ENCODE measurements around the gene ZNF799.
"Not testable (repeated sequence)": the region's sequence is repeated elsewhere in the genome, so short reads cannot be mapped to it uniquely, and the experiment has no call there.

The ZNF799 gene

DNA sequence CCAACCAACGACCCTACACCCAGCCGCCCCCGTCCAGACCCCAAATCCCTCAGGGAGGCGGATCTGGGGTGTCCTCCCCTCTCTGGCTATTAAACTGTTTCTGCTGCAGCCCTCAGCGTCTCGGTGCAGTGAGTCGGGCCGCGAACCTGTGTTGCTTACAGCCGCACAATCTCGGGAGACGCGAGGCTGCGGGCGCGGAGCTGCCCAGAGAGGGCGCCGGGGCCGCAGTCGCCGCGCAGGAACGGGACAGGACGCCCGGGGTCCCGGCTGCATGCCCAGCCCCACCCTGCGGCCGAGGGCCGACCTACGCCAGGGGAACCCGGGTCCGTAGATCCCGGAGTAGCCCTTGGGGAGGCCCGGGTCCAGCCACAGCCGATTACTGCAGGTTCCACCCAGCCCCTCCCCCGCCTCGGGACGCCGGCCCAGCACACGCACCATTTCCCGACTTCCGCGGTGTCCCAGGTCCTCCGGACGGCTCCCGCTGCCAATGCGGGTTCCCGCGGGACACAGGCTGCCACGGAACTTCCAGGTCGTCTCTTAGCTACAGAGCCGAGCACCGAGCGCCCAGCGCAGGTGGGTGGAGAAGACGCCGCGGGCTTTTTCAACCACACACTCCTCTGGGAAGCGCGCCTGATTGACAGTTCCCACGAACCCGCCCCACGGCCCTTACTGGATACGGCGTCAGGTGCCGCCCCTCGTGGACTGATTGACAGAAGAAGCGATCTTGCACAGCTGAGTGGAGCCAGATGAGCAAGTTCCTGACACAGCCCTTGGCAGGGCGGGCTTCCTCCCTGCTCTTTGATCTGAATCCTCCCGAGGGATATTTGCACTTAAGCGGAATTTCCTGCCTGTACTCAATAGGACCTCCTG is at the start of gene ZNF799:
ZNF799 (minus strand) TSS at position 639 of the 870 bp plus-strand sequence; CDS start at position 438, 201 bp downstream.
- peak; percentile 95 for DNase-seq (ENCODE audit: low spot score)

DNA sequence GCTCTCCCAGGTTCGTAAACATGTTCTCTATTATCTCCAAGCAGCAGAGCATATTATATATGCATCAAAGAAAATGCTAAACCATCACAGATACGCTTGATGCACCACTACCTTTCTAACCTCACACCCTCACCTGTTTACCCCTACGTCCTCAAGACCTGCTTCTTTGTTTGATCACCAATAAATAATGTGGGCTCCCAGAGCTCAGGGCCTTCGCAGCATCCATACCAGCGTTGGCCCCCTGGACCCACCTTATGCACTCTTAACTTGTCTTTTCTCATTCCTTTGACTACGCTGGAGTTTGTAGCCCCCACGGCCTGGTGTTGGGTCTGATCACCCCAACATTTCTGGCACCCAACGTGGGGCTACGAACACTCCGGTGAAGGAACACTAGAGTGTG is 49.8 kb upstream of the ZNF799 start:
- no peak for DNase-seq (ENCODE audit: low spot score)

DNA sequence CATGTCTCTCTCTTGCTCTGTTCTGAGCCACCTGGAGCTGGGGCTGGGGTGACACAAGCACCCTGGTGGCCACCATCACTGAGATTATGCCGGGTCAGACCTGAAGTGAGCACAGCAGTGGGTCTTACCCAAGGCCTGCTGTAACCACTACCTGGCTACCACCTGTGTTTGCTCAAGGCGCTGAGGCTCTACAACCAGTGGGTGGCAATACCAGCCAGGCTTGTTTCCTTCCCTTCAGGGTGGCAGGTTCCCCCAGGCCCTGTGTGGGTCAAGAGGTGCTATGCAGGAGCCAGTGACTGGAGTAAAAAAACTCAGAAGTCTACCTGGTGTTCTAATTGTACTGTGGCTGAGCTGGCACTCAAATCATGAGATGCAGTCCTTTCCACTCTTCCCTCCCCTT is 47.7 kb upstream of the ZNF799 start:
- DNase-seq (ENCODE audit: low spot score): no peak

DNA sequence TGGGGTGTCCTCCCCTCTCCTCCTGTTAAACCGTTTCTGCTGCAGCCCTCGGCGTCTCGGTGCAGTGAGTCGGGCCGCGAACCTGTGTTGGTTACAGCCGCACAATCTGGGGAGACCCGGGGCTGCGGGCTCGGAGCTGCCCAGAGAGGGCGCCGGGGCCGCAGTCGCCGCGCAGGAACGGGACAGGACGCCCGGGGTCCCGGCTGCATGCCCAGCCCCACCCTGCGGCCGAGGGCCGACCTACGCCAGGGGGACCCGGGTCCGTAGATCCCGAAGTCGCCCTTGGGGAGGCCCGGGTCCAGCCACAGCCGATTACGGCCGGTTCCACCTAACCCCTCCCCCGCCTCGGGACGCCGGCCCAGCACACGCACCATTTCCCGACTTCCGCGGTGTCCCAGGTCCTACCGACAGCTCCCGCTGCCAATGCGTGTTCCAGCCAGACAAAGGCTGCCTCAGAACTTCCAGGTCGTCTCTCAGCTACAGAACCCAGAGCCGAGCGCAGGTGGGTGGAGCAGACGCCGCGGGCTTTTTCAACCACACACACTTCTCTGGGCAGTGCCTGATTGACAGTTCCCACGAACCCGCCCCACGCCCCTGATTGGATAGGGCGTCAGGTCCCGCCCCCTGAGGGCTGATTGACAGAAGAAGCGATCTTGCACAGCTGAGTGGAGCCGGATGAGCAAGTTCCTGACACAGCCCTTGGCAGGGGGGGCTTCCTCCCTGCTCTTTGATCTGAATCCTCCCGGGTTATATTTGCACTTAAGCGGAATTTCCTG is 39.7 kb upstream of the ZNF799 start, which contains the start of gene ZNF443:
ZNF443 (minus strand) TSS at position 481 of the 776 bp plus-strand sequence; CDS start at position 374, 107 bp downstream.
- peak; percentile 98 for DNase-seq (ENCODE audit: low spot score)

DNA sequence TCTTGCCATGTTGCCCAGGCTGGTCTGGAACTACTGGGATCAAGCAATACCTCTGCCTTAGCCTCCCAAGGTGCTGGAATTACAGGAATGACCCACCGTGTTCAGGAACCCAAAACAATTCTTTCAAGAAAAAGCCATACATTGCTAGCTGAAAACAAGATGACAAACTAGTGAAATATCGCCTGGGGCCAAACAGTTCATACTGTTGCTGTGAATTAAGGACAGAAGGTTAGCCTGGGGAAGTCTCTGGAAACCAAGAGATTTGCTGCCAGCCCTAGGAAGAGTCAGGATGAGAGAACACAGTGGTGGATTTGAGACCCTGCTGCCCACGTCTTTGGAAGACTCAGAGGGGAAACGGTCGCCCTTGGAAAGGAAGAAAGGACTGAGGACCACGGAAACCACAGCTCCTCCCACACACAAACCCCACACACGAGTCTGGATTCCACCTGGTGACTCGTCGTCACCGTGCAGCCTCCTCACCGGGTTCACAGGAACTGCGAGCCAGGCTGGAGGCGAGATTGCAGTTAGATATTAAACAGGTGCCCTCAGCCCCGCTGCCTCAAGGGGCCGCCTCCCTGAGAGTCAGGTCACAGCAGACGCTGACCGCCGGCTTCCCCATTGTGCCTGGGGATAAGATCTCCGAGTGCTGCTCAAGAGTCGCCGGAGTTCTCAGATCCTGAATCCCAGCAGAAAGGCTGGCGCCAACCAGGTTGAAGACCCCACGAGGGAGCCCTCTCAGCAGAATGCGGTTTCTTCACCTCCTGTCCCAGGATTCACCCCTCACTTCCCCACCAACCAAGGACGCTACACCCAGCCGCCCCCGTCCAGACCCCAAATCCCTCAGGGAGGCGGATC is 38.8 kb upstream of the ZNF799 start:
- not testable (repeated sequence) for DNase-seq (ENCODE audit: low spot score)

DNA sequence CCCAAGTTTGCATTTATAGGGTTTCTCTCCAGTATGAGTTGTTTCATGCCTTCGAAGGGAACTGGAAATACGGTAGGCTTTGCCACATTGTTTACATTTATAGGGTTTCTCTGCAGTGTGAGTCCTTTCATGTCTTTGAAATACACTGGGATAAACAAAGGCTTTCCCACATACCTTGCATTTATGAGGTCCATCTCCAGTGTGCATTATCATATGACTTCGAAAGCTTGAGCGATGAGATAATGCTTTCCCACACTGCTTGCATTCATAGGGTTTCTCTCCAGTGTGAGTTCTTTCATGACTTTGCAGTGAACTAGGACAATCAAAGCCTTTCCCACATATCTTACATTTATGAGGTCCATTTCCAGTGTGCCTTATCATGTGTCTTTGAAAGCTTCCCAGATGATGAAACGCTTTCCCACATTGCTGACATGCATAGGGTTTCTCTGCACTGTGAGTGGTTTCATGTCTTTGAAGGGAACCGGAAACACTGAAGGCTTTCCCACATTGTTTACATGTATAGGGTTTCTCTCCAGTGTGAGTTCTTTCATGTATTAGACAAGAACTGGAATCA is 29.7 kb upstream of the ZNF799 start:
- DNase-seq (ENCODE audit: low spot score): not testable (repeated sequence)

DNA sequence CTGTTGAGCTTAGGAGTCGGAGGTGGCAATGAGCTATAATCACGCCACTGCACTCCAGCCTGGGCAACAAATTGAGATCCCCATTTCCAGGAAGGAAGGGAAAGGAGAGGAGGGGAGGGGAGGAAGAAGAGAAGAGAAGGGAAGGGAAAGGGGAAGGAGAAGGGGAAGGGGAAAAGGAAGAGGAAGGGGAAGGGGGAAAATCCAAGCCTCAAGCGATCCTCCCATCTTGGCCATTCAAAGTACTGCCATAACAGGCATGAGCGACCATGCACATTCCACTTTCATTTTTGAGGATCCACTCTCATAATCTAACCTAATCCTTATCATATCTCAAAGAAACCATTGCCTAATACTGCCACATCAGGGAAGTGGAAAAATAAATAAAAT is 24.8 kb upstream of the ZNF799 start:
- DNase-seq (ENCODE audit: low spot score): no peak

DNA sequence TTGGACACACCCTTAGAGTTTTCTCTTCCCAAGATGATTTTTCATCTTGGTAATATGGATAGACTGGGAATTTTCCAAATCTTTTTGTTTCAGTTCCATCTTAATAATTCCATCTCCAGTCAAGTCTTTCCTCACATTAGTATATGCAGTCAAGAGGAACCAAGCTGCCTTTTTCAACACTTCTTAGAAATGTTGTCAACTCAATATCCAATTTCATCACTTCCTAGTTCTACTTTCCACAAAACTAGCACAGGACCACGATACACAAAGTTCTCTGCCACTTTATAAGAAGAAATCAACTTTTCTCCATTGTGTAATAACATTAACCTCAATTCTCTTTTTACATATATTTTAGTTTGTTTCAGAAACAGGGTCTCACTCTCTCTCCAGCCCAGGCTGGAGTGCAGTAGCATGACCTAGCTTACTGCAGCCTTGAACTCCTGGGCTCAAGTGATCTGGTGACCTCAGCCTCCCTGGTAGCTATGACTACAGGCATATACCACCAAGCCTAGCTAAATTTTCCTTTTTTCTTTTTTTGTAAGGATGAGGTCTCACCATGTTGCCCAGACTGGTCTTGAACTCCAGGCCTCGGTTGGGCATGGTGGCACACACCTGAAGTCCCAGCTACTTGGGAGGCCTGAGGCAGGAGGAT is 24.3 kb upstream of the ZNF799 start:
- no peak for DNase-seq (ENCODE audit: low spot score)

DNA sequence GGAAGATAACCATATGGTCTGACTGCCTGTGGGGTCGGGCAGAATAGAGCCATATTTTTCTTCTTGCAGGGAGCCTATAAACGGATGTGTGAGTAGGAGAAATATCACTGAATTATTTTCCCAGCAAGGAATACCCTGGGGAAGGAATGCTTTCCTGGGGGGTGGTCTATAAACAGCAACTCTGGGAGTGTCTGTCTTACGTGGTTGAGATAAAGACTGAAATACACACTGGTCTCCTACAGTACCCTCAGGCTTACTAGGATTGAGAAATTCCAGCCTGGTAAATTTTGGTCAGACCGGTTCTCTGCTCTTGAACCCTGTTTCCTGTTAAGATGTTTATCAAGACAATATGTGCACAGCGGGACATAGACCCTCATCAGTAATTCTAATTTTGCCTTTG is 16.2 kb upstream of the ZNF799 start:
- DNase-seq (ENCODE audit: low spot score): not testable (repeated sequence)

DNA sequence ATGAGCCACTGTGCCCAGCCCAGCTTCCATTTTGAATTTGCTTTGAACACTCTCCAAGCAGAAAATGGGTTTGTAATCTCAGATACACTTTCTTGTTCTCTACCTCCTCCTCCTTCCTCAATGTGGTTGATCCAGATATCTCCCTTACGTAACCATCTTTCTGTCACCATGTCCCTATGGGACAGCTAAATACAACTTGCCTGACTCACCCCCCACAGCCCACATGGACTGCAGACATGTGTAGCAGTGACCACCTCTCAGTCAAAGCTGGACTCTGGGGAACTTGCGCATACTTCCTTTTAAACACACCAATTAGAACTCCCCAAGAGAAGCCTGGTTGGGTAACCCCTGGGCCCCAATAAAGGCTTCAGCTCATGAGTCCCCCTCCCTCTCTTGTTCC is 10.8 kb upstream of the ZNF799 start:
- DNase-seq (ENCODE audit: low spot score): no peak

DNA sequence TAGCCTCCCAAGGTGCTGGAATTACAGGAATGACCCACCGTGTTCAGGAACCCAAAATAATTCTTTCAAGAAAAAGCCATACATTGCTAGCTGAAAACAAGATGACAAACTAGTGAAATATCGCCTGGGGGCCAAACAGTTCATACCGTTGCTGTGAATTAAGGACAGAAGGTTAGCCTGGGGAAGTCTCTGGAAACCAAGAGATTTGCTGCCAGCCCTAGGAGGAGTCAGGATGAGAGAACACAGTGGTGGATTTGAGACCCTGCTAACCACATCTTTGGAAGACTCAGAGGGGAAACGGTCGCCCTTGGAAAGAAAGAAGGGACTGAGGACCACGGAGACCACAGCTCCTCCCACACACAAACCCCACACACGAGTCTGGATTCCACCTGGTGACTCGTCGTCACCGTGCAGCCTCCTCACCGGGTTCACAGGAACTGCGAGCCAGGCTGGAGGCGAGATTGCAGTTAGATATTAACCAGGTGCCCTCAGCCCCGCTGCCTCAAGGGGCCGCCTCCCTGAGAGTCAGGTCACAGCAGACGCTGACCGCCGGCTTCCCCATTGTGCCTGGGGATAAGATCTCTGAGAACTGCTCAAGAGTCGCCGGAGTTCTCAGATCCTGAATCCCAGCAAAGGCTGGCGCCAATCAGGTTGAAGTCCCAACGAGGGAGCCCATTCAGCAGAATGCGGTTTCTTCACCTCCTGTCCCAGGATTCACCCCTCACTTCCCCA is 1.0 kb downstream of the ZNF799 start:
- DNase-seq (ENCODE audit: low spot score): not testable (repeated sequence)

DNA sequence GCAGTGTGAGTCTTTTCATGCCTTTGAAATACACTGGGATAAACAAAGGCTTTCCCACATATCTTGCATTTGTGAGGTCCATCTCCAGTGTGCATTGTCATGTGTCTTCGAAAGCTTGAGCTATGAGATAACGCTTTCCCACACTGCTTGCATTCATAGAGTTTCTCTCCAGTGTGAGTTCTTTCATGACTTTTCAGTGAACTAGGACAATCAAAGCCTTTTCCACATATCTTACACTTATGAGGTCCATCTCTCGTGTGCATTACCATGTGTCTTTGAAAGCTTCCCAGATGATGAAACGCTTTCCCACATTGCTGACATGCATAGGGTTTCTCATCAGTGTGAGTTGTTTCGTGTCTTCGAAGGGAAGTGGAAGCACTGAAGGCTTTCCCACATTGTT is 9.9 kb downstream of the ZNF799 start:
- DNase-seq (ENCODE audit: low spot score): not testable (repeated sequence)

DNA sequence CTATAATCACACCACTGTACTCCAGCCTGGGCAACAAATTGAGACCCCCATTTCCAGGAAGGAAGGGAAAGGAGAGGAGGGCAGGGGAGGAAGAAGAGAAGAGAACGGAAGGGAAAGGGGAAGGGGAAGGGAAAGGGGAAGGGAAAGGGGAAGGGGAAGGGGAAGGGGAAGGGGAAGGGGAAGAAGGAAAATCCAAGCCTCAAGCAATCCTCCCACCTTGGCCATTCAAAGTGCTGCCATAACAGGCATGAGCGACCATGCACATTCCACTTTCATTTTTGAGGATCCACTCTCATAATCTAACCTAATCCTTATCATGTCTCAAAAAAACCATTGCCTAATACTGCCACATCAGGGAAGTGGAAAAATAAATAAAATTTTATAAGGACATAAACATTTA is 14.7 kb downstream of the ZNF799 start:
- not testable (repeated sequence) for DNase-seq (ENCODE audit: low spot score)

DNA sequence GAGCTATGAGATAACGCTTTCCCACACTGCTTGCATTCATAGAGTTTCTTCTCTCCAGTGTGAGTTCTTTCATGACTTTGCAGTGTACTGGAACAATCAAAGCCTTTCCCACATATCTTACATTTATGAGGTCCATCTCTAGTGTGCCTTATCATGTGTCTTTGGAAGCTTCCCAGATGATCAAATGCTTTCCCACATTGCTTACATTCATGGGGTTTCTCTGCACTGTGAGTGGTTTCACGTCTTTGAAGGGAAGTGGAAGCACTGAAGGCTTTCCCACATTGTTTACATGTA is 20.7 kb downstream of the ZNF799 start:
- no peak for DNase-seq (ENCODE audit: low spot score)

DNA sequence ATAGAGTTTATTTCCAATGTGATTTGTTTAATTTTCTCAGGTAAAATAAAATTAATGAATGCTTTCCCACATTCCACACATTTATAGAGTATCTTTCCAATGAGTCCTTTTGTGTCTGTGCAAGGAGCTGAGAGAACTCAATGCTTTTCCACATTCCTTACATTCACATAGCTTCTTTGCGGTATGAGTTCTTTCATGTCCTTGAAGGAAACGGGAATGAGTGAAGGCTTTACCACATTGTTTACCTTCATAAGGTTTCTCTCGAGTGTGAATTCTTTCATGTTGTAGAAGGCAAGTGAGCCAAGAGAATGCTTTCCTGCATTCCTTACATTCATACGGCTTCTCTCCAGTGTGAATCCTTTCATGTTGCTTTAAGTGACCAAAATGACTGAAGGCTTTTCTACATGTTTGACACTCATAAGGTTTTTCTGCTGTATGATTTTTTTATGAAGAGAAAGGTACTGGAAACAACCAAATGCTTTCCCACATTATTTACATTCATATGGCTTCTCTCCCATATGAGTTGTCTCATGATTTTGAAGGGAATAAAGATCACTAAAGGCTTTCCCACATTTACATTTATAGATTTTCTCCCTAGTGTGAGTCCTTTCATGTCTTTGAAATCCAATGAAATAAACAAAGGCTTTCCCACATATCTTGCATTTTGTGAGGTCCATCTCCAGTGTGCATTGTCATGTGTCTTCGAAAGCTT is 21.2 kb downstream of the ZNF799 start:
- no peak for DNase-seq (ENCODE audit: low spot score)

DNA sequence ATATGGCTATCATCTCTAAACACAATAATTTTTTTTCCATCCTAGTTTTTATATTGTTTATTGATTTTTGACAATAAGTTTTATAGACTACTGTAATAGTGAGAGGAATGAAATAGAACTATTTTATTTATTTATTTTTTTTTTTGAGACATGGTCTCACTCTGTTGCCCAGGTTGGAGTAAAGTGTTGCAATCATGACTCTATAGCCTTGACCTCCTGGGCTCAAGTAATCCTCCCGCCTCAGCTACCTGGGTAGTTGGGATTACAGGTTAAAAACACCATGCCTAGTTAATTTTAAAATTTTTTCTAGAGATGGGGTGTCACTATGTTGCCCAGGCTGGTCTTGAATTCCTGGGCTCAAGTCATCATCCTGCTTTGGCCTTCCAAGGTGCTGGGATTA is 27.0 kb downstream of the ZNF799 start:
- DNase-seq (ENCODE audit: low spot score): no peak

DNA sequence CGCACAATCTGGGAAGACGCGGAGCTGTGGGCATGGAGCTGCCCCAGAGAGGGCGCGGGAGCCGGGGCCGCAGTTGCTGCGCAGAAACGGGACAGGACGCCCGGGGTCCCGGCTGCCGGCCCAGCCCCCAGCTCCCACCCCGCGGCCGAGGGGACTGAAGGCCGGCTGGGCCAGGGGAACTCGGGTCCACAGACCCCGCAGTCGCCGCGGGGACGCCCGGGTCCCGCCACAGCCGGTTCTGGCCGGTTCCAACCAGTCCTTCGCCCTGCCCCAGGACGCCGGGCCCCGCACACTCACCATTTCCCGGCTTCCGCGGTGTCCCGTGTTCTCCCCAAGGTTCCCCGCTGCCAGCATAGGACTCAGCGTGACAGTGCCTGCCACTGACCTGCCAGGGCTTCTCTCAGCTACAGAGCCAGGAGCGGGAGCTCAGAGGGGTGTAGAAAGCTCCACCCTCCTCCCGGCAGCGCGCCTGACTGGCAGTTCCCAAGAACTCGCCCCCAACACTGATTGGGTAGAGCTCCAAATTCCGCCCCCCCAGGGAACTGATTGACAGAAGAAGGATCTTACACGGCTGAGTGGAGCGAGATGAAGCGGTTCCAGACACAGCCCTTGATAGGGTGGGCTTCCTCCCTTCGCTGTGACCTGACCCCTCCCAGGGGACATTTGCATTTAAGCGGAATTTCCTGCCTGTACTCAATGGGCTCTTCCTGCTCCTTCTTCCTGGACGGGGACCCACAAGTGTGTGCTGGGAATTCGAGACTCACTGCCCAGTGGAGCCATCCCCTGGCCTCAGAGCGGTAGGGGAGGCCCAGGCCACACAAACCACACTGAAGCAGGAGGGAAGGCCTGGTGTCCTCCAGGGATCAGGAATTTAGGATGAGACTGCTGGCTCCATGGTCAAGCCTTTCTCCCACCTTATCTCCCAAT is 35.6 kb downstream of the ZNF799 start, which contains the start of gene ZNF442:
ZNF442 (minus strand) TSS at position 448 of the 927 bp plus-strand sequence. CDS start 2,052 bp downstream, outside the sequence.
- DNase-seq (ENCODE audit: low spot score): peak; percentile 95

DNA sequence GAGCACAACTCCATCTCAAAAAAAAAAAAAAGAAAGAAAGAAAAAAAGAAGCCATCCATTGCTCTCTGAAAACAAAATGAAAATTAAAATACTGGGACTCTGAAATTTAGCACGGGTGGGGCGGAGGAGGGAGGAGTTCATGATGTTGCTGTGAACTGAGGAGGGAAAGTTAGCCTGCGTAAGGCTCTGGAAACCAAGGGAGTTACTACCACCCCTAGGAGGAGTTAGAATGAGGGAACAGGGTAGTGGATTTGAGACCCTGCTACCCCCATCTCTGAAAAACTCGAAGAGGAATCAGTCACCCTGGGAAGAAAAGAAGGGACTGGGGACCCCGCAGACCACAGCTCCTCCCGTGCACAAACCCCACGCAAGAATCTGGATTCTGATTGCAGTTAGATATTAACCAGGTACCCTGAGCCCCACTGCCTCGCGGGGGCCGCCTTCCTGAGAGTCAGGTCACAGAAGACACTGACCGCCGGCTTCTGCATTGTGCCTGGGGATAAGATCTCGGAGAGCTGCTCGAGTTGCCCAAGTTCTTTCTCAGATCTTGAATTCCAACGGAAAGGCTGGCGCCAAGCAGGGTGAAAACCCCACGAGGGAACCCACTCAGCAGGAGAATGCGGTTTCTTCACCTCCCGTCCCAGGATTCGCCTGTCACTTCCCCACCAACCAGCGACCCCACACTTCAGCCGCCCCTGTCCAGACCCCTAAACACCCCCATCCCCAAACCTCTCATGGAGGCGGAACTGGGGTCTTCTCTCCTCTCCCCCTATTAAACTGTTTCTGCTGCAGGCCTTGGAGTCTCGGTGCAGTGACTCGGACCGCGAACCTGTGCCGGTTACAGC is 36.5 kb downstream of the ZNF799 start:
- DNase-seq (ENCODE audit: low spot score): peak; percentile 63

Measured in left forelimb (tissue), 1 donor.